GM13976 (cell line): ENCODE results near the gene FAM53A.
"Not testable (repeated sequence)": the region's sequence is repeated elsewhere in the genome, so short reads cannot be mapped to it uniquely, and the experiment has no call there.

Experiments
- DNase-seq: peaks from one replicate; pipeline ENCODE4 v3.0.0; 2012; ENCODE audit warnings: low spot score
- CTCF ChIP-seq: IDR thresholded peaks from 2 replicates; pipeline ENCODE4 v1.5.1; 2012; ENCODE audit warnings: borderline replicate concordance, mild to moderate bottlenecking; ENCODE audit not compliant: insufficient read depth; ENCODE audit errors: extremely low read depth, missing control alignments, control extremely low read depth
- in situ Hi-C: fragments of 300-500 bp; cut with MboI; formaldehyde crosslinking; loops from one replicate; pipeline ENCODE4 v1.12.0; 2022; ENCODE audit warnings: low sequenced_read_pairs, mixed read lengths, inconsistent platforms; ENCODE audit not compliant: unreplicated experiment

Gene FAM53A

GRCh38 chr4:1675136-1675801, 8.8 kb downstream of the FAM53A start:
- TF ChIP-seq CTCF, result no peak
- no peak for DNase-seq
- in situ Hi-C loops, result no loop called here

GRCh38 chr4:1674682-1675081, 9.4 kb downstream of the FAM53A start:
- in situ Hi-C loops, result no loop called here

GRCh38 chr4:1673671-1674070, 10.4 kb downstream of the FAM53A start:
- no peak for DNase-seq
- in situ Hi-C loops, result no loop called here
- no peak for TF ChIP-seq CTCF

More at GRCh38 chr4:1674682-1675081, 9.4 kb downstream of the FAM53A start:
- no peak for TF ChIP-seq CTCF
- DNase-seq, result no peak

GRCh38 chr4:1671011-1671410, 13.1 kb downstream of the FAM53A start:
- DNase-seq, in situ Hi-C loops: not testable (repeated sequence)

- TF ChIP-seq CTCF, result no peak
- in situ Hi-C loops, result no loop called here
- no peak for DNase-seq
Measured at GRCh38 chr4:1670279-1670678, 13.8 kb downstream of the FAM53A start.

GRCh38 chr4:1669850-1670249, 14.3 kb downstream of the FAM53A start:
- no peak for DNase-seq
- in situ Hi-C loops, result no loop called here
- no peak for TF ChIP-seq CTCF

- no peak for DNase-seq
- in situ Hi-C loops, result no loop called here
- TF ChIP-seq CTCF, result no peak
Measured at GRCh38 chr4:1669270-1669669, 14.8 kb downstream of the FAM53A start.
